Measurements from ENCODE around the gene ZBTB38.

ZBTB38 gene

GRCh38 chr3:141407825-141408224, 39.5 kb downstream of the ZBTB38 start:
- no peak for FAIRE-seq

GRCh38 chr3:141408596-141408995, 40.3 kb downstream of the ZBTB38 start:
- no peak for FAIRE-seq

GRCh38 chr3:141409940-141410241, 41.6 kb downstream of the ZBTB38 start:
- no peak for FAIRE-seq

- FAIRE-seq: no peak
These were observed 42.1 kb downstream of the ZBTB38 start for GRCh38 chr3:141410408-141410807.

- no peak for FAIRE-seq
These were observed 42.5 kb downstream of the ZBTB38 start for GRCh38 chr3:141410846-141411245.

GRCh38 chr3:141411251-141411771, 43.0 kb downstream of the ZBTB38 start:
- no peak for FAIRE-seq

GRCh38 chr3:141412087-141412935, 44.0 kb downstream of the ZBTB38 start:
- FAIRE-seq: peak; percentile 88

- FAIRE-seq: no peak
These were observed 44.6 kb downstream of the ZBTB38 start for GRCh38 chr3:141412936-141413354.

GRCh38 chr3:141413391-141413790, 45.1 kb downstream of the ZBTB38 start:
- no peak for FAIRE-seq

- FAIRE-seq: no peak
These were observed 45.7 kb downstream of the ZBTB38 start for GRCh38 chr3:141413801-141414689.

GRCh38 chr3:141414800-141415462, 46.6 kb downstream of the ZBTB38 start:
- no peak for FAIRE-seq

GRCh38 chr3:141415953-141416352, 47.6 kb downstream of the ZBTB38 start:
- peak; percentile 12 for FAIRE-seq

Data from endometrium (tissue), 2 donors.